GM23338 (cell line): Measurements from ENCODE around the gene CCDC57. TPM values are rescaled to one million over a fixed set of nuclear protein-coding genes. Genes with fewer than 3 reads are reported as not detected.

Experiments
- ATAC-seq: fragments of 200-7000 bp; cut with Tn5 transposase; 3 replicates; pipeline ENCODE4 v1.9.1; 2020
- DNase-seq: peaks from one replicate; pipeline ENCODE4 v3.0.0-alpha.2; 2015; ENCODE audit warnings: low spot score
- H2AFZ ChIP-seq: fragments of 200-600 bp; sonication (generic); 2 replicates; pipeline ENCODE4 v1.8.0; 2016; ENCODE audit warnings: antibody characterized with exemption, mild to moderate bottlenecking, moderate library complexity
- H3F3A ChIP-seq: fragments of 200-600 bp; sonication (generic); replicated peaks from 2 replicates; pipeline ENCODE4 v1.8.0; 2017; ENCODE audit warnings: antibody characterized with exemption, mixed run types, low read depth
- H3K27ac ChIP-seq: fragments of 200-600 bp; sonication (generic); 2 replicates; pipeline ENCODE4 v1.6.1; 2016; ENCODE audit warnings: low read depth
- H3K27me3 ChIP-seq: fragments of 200-600 bp; sonication (generic); 2 replicates; pipeline ENCODE4 v1.8.0; 2016; ENCODE audit warnings: mild to moderate bottlenecking, mixed run types, moderate library complexity; ENCODE audit not compliant: insufficient read depth
- H3K36me3 ChIP-seq: fragments of 200-600 bp; sonication (generic); 2 replicates; pipeline ENCODE4 v1.8.0; 2016; ENCODE audit warnings: mild to moderate bottlenecking; ENCODE audit not compliant: insufficient read depth
- H3K4me1 ChIP-seq: fragments of 200-600 bp; sonication (generic); 2 replicates; pipeline ENCODE4 v1.8.0; 2016; ENCODE audit warnings: mild to moderate bottlenecking, moderate library complexity; ENCODE audit not compliant: insufficient read depth
- H3K4me2 ChIP-seq: fragments of 200-600 bp; sonication (generic); 2 replicates; pipeline ENCODE4 v1.7.1; 2017; ENCODE audit warnings: mixed run types
- H3K4me3 ChIP-seq: fragments of 200-600 bp; sonication (generic); 2 replicates; pipeline ENCODE4 v1.6.1; 2016; ENCODE audit warnings: mixed run types
- H3K79me2 ChIP-seq: fragments of 200-600 bp; sonication (generic); replicated peaks from 2 replicates; pipeline ENCODE4 v1.8.0; 2017; ENCODE audit warnings: mild to moderate bottlenecking; ENCODE audit not compliant: insufficient read depth
- H3K9me2 ChIP-seq: fragments of 200-600 bp; sonication (generic); 2 replicates; pipeline ENCODE4 v1.8.0; 2017; ENCODE audit not compliant: insufficient read depth
- H4K20me1 ChIP-seq: fragments of 200-600 bp; sonication (generic); replicated peaks from 2 replicates; pipeline ENCODE4 v1.8.0; 2017; ENCODE audit warnings: mild to moderate bottlenecking; ENCODE audit not compliant: insufficient read depth
- H3K27ac Mint-ChIP-seq: 2 replicates; pipeline ENCODE4 v1.8.0; 2020; ENCODE audit warnings: inconsistent platforms, mild to moderate bottlenecking, moderate library complexity, mixed read lengths
- H3K27me3 Mint-ChIP-seq: 3 replicates; pipeline ENCODE4 v1.8.0; 2022; ENCODE audit warnings: low read depth, mild to moderate bottlenecking, moderate library complexity, mixed read lengths, inconsistent platforms; ENCODE audit not compliant: insufficient read depth, poor library complexity
- H3K36me3 Mint-ChIP-seq: 3 replicates; pipeline ENCODE4 v1.8.0; 2021; ENCODE audit warnings: low read depth, mild to moderate bottlenecking, inconsistent platforms, moderate library complexity, mixed read lengths
- H3K4me1 Mint-ChIP-seq: 3 replicates; pipeline ENCODE4 v1.8.0; 2020; ENCODE audit warnings: mild to moderate bottlenecking, inconsistent platforms, mixed read lengths
- H3K4me3 Mint-ChIP-seq: 3 replicates; pipeline ENCODE4 v1.8.0; 2021; ENCODE audit warnings: moderate library complexity, mild to moderate bottlenecking, inconsistent platforms, mixed read lengths
- H3K9me3 Mint-ChIP-seq: 3 replicates; pipeline ENCODE4 v1.8.0; 2020; ENCODE audit warnings: moderate library complexity, mild to moderate bottlenecking, inconsistent platforms, mixed read lengths
- EZH2 ChIP-seq: fragments of 200-600 bp; sonication (generic); IDR thresholded peaks from one replicate; pipeline ENCODE4 v1.8.0; 2017; ENCODE audit warnings: antibody characterized with exemption, mild to moderate bottlenecking, low read depth; ENCODE audit not compliant: unreplicated experiment
- EZH2phosphoT487 ChIP-seq: fragments of 200-600 bp; sonication (generic); IDR thresholded peaks from one replicate; pipeline ENCODE4 v1.8.1; 2018; ENCODE audit warnings: antibody characterized with exemption; ENCODE audit not compliant: unreplicated experiment
- NANOG ChIP-seq: IDR thresholded peaks from 2 replicates; pipeline ENCODE4 v1.6.1; 2016; ENCODE audit warnings: antibody characterized with exemption, borderline replicate concordance
- POLR2AphosphoS5 ChIP-seq: IDR thresholded peaks from 2 replicates; pipeline ENCODE4 v1.6.1; 2016; ENCODE audit warnings: antibody characterized with exemption, low read depth
- STAT1 ChIP-seq: IDR thresholded peaks from one replicate; pipeline ENCODE4 v1.6.1; 2016; ENCODE audit warnings: antibody characterized with exemption; ENCODE audit not compliant: unreplicated experiment
- ZNF114 ChIP-seq: fragments of 250-450 bp; sonication (Bioruptor Pico); IDR thresholded peaks from 2 replicates; pipeline ENCODE4 v1.5.0; 2020; ENCODE audit warnings: mild to moderate bottlenecking, moderate library complexity
- ZNF331 ChIP-seq: fragments of 250-450 bp; sonication (Bioruptor Pico); IDR thresholded peaks from 2 replicates; pipeline ENCODE4 v1.5.0; 2020; ENCODE audit warnings: low read depth, mild to moderate bottlenecking, moderate library complexity
- polyA plus RNA-seq: library from polyadenylated mRNA; unstranded; fragments of >200 nt; fragmentation: Nextera tagmentation; extraction: Ambion mirVana; gene quantifications from 2 replicates; pipeline ENCODE4 v1.2.1, GENCODE V29; 2016
- total RNA-seq: library from RNA; depleted of rRNA; stranded (reverse); fragments of >200 nt; shearing (Covaris generic); gene quantifications from 2 replicates; pipeline ENCODE4 v1.2.3, GENCODE V29; 2014
- TF ChIP-seq, protein P1 (sequence below): IDR thresholded peaks from one replicate; pipeline ENCODE4 v1.6.1; 2018; ENCODE audit warnings: antibody characterized with exemption; ENCODE audit not compliant: unreplicated experiment
- TF ChIP-seq, protein P2 (sequence below): IDR thresholded peaks from 2 replicates; pipeline ENCODE4 v1.6.1; 2016; ENCODE audit warnings: antibody characterized with exemption
- TF ChIP-seq, protein P3 (sequence below), 2 experiments: fragments of 200-600 bp in 1 of 2; sonication (generic) in 1 of 2; conservative IDR thresholded peaks; 2 replicates each; pipeline versions ENCODE4 v1.5.1 to v1.6.1; 2016 to 2017; ENCODE audit warnings: antibody characterized with exemption in 2 of 2, low read depth in 2 of 2, mild to moderate bottlenecking in 2 of 2, moderate library complexity in 1 of 2

The CCDC57 gene
- total and polyA plus RNA-seq, 2 experiments from 2014 or later, result 7.0 to 16.3 TPM

DNA sequence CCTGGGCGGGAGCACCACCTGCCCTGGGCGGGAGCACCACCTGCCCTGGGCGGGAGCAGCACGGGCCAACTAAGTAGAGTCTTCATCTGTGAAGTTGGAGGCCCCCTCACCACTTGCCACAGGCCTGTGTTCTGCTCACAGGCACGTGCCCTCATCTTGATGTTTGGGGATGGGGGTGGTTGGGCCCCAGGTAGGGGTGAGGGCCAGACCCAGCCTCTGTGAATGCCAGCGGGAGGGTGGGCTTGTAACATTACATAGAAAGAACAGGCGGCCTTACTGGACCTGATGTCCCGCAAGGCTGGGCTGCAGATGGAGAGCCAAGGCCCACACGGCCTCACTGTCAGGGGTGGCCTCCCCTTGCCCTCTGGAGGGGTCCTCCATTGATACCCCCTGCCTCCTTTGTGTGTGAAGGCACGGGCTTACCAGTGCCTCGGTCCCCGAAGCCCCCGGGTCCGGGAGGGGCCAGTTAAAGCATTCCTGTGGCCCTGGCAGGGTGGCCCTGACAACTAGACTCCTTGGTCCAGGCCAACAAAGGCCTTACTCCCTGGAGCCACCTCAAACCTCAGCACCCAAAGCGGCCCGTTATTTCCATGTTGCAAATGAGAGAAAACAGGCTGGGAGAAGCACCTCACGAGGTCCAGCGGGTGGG is 15.1 kb upstream of the CCDC57 start:
- Histone ChIP-seq H3K4me2 (peak overlapping the region; percentile 77), H3K4me3 (peak overlapping the region; percentile 59), H3K27me3 (peaks cover 51% of the 10 kb centered on the region), H3K4me1 (no peaks in the 10 kb centered on the region), H3K36me3 (no peaks in the 10 kb centered on the region), H2AFZ (peak overlapping the region; percentile 72; the same call in 1 of the 2 replicates), H4K20me1 (no peaks in the 10 kb centered on the region; the same call in 1 of the 2 replicates), H3K79me2 (no peaks in the 10 kb centered on the region), H3F3A (no peaks in the 10 kb centered on the region), H3K27ac (no peak overlapping the region), H3K9me2 (no peaks in the 10 kb centered on the region)
- H3K4me1 Mint-ChIP-seq, result no peaks in the 10 kb centered on the region
- H3K27ac Mint-ChIP-seq, result no peak overlapping the region
- peaks cover 2% of the 10 kb centered on the region; the same call in 1 of the 3 replicates for H3K9me3 Mint-ChIP-seq
- H3K4me3 Mint-ChIP-seq, result peak overlapping the region; percentile 49; the same call in 2 of the 3 replicates
- TF ChIP-seq ZNF114 (CRISPR knock-in tag), result no peak
- no peak for TF ChIP-seq EZH2phosphoT487
- no peak for TF ChIP-seq STAT1
- TF ChIP-seq, protein P1, sequence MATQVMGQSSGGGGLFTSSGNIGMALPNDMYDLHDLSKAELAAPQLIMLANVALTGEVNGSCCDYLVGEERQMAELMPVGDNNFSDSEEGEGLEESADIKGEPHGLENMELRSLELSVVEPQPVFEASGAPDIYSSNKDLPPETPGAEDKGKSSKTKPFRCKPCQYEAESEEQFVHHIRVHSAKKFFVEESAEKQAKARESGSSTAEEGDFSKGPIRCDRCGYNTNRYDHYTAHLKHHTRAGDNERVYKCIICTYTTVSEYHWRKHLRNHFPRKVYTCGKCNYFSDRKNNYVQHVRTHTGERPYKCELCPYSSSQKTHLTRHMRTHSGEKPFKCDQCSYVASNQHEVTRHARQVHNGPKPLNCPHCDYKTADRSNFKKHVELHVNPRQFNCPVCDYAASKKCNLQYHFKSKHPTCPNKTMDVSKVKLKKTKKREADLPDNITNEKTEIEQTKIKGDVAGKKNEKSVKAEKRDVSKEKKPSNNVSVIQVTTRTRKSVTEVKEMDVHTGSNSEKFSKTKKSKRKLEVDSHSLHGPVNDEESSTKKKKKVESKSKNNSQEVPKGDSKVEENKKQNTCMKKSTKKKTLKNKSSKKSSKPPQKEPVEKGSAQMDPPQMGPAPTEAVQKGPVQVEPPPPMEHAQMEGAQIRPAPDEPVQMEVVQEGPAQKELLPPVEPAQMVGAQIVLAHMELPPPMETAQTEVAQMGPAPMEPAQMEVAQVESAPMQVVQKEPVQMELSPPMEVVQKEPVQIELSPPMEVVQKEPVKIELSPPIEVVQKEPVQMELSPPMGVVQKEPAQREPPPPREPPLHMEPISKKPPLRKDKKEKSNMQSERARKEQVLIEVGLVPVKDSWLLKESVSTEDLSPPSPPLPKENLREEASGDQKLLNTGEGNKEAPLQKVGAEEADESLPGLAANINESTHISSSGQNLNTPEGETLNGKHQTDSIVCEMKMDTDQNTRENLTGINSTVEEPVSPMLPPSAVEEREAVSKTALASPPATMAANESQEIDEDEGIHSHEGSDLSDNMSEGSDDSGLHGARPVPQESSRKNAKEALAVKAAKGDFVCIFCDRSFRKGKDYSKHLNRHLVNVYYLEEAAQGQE, result no peak
- DNase-seq (no peak), ATAC-seq (no peak)
- no peaks in the 10 kb centered on the region for H3K36me3 Mint-ChIP-seq
- peaks cover 42% of the 10 kb centered on the region for H3K27me3 Mint-ChIP-seq

DNA sequence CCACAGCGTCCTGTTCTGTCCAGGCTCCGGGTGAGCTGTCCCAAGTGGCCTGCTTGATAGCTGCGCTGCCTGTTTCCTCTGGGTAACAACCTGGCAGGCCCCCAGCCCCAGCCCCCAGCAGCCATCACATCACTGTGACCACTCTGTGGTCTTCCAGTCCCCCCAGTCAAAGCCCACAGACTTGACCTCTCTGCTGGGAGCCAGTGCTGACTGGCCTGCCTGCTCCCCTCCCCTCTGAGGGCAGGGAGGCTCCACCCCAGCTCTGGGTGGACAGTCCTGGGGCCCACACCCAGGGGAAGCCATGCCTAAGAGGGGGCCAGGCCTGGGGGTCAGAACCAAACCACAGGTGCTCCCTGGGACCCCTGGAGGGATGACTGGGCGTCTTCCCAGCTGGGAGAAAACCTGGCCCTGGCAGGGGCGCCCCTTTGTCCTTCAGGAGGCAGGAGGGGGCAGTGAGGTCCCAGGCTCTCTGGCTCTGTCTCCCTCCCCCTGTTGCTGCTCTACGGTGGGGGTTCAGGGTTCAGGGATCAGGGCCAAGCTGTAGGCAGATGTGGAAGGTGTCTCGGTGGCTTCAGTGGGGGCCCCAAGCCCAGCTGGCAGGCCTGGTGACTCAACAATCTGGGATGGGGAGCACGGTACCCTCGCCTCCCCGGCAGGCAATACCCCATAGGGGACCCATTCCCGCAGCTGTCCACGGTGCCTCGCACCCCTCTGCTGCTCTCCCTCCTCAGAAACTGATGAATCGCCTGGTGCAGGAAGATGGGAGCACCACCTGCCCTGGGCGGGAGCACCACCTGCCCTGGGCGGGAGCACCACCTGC is 14.4 kb upstream of the CCDC57 start:
- Mint-ChIP-seq H3K36me3 (no peaks in the 10 kb centered on the region), H3K4me1 (no peaks in the 10 kb centered on the region), H3K9me3 (peaks cover 2% of the 10 kb centered on the region; the same call in 1 of the 3 replicates), H3K27ac (no peak overlapping the region), H3K4me3 (no peak overlapping the region), H3K27me3 (peaks cover 38% of the 10 kb centered on the region)
- Histone ChIP-seq H3K79me2 (no peaks in the 10 kb centered on the region), H3F3A (no peaks in the 10 kb centered on the region), H3K9me2 (no peaks in the 10 kb centered on the region), H3K36me3 (no peaks in the 10 kb centered on the region), H3K4me1 (no peaks in the 10 kb centered on the region), H3K27me3 (peaks cover 47% of the 10 kb centered on the region), H3K4me3 (no peak overlapping the region), H4K20me1 (no peaks in the 10 kb centered on the region; the same call in 1 of the 2 replicates), H3K4me2 (no peak overlapping the region), H2AFZ (no peak overlapping the region), H3K27ac (no peak overlapping the region)
- ATAC-seq (no peak), DNase-seq (no peak)
- TF ChIP-seq, protein P2, sequence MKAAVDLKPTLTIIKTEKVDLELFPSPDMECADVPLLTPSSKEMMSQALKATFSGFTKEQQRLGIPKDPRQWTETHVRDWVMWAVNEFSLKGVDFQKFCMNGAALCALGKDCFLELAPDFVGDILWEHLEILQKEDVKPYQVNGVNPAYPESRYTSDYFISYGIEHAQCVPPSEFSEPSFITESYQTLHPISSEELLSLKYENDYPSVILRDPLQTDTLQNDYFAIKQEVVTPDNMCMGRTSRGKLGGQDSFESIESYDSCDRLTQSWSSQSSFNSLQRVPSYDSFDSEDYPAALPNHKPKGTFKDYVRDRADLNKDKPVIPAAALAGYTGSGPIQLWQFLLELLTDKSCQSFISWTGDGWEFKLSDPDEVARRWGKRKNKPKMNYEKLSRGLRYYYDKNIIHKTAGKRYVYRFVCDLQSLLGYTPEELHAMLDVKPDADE, result no peak
- TF ChIP-seq ZNF331 (CRISPR knock-in tag) (no peak), STAT1 (no peak), NANOG (no peak), POLR2AphosphoS5 (no peak), EZH2 (no peak)
- TF ChIP-seq, protein P3, sequence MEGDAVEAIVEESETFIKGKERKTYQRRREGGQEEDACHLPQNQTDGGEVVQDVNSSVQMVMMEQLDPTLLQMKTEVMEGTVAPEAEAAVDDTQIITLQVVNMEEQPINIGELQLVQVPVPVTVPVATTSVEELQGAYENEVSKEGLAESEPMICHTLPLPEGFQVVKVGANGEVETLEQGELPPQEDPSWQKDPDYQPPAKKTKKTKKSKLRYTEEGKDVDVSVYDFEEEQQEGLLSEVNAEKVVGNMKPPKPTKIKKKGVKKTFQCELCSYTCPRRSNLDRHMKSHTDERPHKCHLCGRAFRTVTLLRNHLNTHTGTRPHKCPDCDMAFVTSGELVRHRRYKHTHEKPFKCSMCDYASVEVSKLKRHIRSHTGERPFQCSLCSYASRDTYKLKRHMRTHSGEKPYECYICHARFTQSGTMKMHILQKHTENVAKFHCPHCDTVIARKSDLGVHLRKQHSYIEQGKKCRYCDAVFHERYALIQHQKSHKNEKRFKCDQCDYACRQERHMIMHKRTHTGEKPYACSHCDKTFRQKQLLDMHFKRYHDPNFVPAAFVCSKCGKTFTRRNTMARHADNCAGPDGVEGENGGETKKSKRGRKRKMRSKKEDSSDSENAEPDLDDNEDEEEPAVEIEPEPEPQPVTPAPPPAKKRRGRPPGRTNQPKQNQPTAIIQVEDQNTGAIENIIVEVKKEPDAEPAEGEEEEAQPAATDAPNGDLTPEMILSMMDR (conservative IDR thresholded peaks at IDR 0.05; ENCODE audit: low read depth in 2 of 2), result no peak
